DND-41 (cell line): ENCODE data around the gene PTPRN2.

Source experiments
- ATAC-seq: fragments of 200-7000 bp; cut with Tn5 transposase; 3 replicates; pipeline ENCODE4 v1.9.1; 2021; ENCODE audit warnings: low read depth; ENCODE audit not compliant: insufficient read depth
- DNase-seq: peaks from one replicate; pipeline ENCODE4 v3.0.0-alpha.2; 2020
- H2AFZ ChIP-seq: 2 replicates; pipeline ENCODE4 v1.6.0; 2012; ENCODE audit warnings: low read depth, low read length
- H3K27ac ChIP-seq: 2 replicates; pipeline ENCODE4 v1.5.1; 2012; ENCODE audit warnings: low read length, inconsistent platforms
- H3K27me3 ChIP-seq: fragments of 200-600 bp; sonication (generic); 2 replicates; pipeline ENCODE4 v1.6.0; 2012; ENCODE audit warnings: low read length, mild to moderate bottlenecking, inconsistent platforms; ENCODE audit not compliant: insufficient read depth, poor library complexity
- H3K36me3 ChIP-seq: 2 replicates; pipeline ENCODE4 v1.5.1; 2012; ENCODE audit warnings: low read length, inconsistent platforms; ENCODE audit not compliant: insufficient read depth
- H3K4me1 ChIP-seq: 2 replicates; pipeline ENCODE4 v1.5.1; 2012; ENCODE audit warnings: mild to moderate bottlenecking, low read length; ENCODE audit not compliant: insufficient read depth
- H3K4me2 ChIP-seq: 2 replicates; pipeline ENCODE4 v1.6.0; 2012; ENCODE audit warnings: mild to moderate bottlenecking, moderate library complexity, low read length, inconsistent platforms; ENCODE audit not compliant: insufficient read depth
- H3K4me3 ChIP-seq, 2 experiments: fragments of 200-600 bp in 1 of 2; shearing (Covaris generic) in 1 of 2; 2 replicates each; pipeline ENCODE4 v1.5.1; 2012 to 2016; ENCODE audit warnings: inconsistent platforms in 2 of 2, low read length in 2 of 2, mild to moderate bottlenecking in 2 of 2, low read depth in 1 of 2, moderate library complexity in 1 of 2
- H3K79me2 ChIP-seq: 2 replicates; pipeline ENCODE4 v1.6.0; 2012; ENCODE audit warnings: low read length, inconsistent platforms; ENCODE audit not compliant: insufficient read depth
- H3K9ac ChIP-seq: 2 replicates; pipeline ENCODE4 v1.6.0; 2012; ENCODE audit warnings: low read depth, mild to moderate bottlenecking, inconsistent platforms, low read length, moderate library complexity
- H3K9me3 ChIP-seq: 2 replicates; pipeline ENCODE4 v1.5.1; 2012; ENCODE audit warnings: low read length, moderate library complexity, mild to moderate bottlenecking, inconsistent platforms; ENCODE audit not compliant: insufficient read depth, severe bottlenecking
- H4K20me1 ChIP-seq: 2 replicates; pipeline ENCODE4 v1.6.0; 2012; ENCODE audit warnings: low read length; ENCODE audit not compliant: insufficient read depth
- CTCF ChIP-seq: IDR thresholded peaks from 2 replicates; pipeline ENCODE4 v1.5.1; 2012; ENCODE audit warnings: borderline replicate concordance, low read length, moderate library complexity, mild to moderate bottlenecking; ENCODE audit not compliant: poor library complexity, severe bottlenecking; ENCODE audit errors: extremely low read depth
- EZH2 ChIP-seq: IDR thresholded peaks from 3 replicates; pipeline ENCODE4 v1.6.1; 2012; ENCODE audit warnings: borderline replicate concordance, low read depth, mild to moderate bottlenecking, moderate library complexity, low read length, inconsistent platforms; ENCODE audit not compliant: severe bottlenecking

PTPRN2 gene

GRCh38 chr7:158252081-158252836, 335.4 kb downstream of the PTPRN2 start:
- Histone ChIP-seq H3K4me1 (no peaks in the 10 kb centered on the region), H3K9me3 (peaks cover 10% of the 10 kb centered on the region), H3K4me3 (no peak overlapping the region), H3K79me2 (no peaks in the 10 kb centered on the region), H4K20me1 (no peaks in the 10 kb centered on the region), H3K27ac (no peak overlapping the region), H3K4me2 (no peak overlapping the region), H3K27me3 (no peaks in the 10 kb centered on the region), H3K9ac (no peak overlapping the region), H3K36me3 (no peaks in the 10 kb centered on the region), H2AFZ (no peak overlapping the region)
- no peak for ATAC-seq
- no peak for TF ChIP-seq CTCF
- no peak for TF ChIP-seq EZH2
- no peak for DNase-seq

- H2AFZ ChIP-seq, result no peak overlapping the region
- DNase-seq (no peak), ATAC-seq (no peak)
- TF ChIP-seq CTCF, result no peak
- TF ChIP-seq EZH2, result no peak
- no peak overlapping the region for H3K4me2 ChIP-seq
- H3K9ac ChIP-seq, result no peak overlapping the region
- no peaks in the 10 kb centered on the region for H3K4me1 ChIP-seq
- no peak overlapping the region for H3K4me3 ChIP-seq
- no peaks in the 10 kb centered on the region for H3K36me3 ChIP-seq
- peaks cover 10% of the 10 kb centered on the region for H3K9me3 ChIP-seq
- H3K27ac ChIP-seq, result no peak overlapping the region
- H3K79me2 ChIP-seq, result no peaks in the 10 kb centered on the region
- H4K20me1 ChIP-seq, result no peaks in the 10 kb centered on the region
- no peaks in the 10 kb centered on the region for H3K27me3 ChIP-seq
Measured at GRCh38 chr7:158251061-158251965, 336.3 kb downstream of the PTPRN2 start.

GRCh38 chr7:158249692-158250091, 337.9 kb downstream of the PTPRN2 start:
- peaks cover 10% of the 10 kb centered on the region for H3K9me3 ChIP-seq
- H3K79me2 ChIP-seq, result no peaks in the 10 kb centered on the region
- no peaks in the 10 kb centered on the region for H3K4me1 ChIP-seq
- ATAC-seq, result no peak
- H2AFZ ChIP-seq, result no peak overlapping the region
- H4K20me1 ChIP-seq, result no peaks in the 10 kb centered on the region
- H3K27me3 ChIP-seq, result no peaks in the 10 kb centered on the region
- no peak for DNase-seq
- no peaks in the 10 kb centered on the region for H3K36me3 ChIP-seq
- no peak overlapping the region for H3K27ac ChIP-seq
- no peak overlapping the region for H3K9ac ChIP-seq
- H3K4me2 ChIP-seq, result no peak overlapping the region
- no peak overlapping the region for H3K4me3 ChIP-seq
- TF ChIP-seq CTCF (no peak), EZH2 (no peak)
